COR-L47 (cell line): ENCODE measurements around the gene PCYT1A.

Experiments used
- DNase-seq: peaks from one replicate; lab custom pipeline; 2025; lab: John Stamatoyannopoulos, UW

PCYT1A gene

GRCh38 chr3:196237203-196237602 lies 50.3 kb downstream of the PCYT1A start:
- DNase-seq = no peak

- no peak for DNase-seq
These were observed 51.3 kb downstream of the PCYT1A start for GRCh38 chr3:196236223-196236622.

GRCh38 chr3:196235452-196236122 lies 51.9 kb downstream of the PCYT1A start:
- no peak for DNase-seq

- DNase-seq = no peak
These were observed 54.7 kb downstream of the PCYT1A start for GRCh38 chr3:196232882-196233251.

- no peak for DNase-seq
These were observed 55.2 kb downstream of the PCYT1A start for GRCh38 chr3:196232154-196232881.

- DNase-seq = no peak
These were observed 59.7 kb downstream of the PCYT1A start for GRCh38 chr3:196227629-196228493.

GRCh38 chr3:196227121-196227561 lies 60.4 kb downstream of the PCYT1A start:
- no peak for DNase-seq

- no peak for DNase-seq
These were observed 61.7 kb downstream of the PCYT1A start for GRCh38 chr3:196225763-196226364.

GRCh38 chr3:196225086-196225485 lies 62.4 kb downstream of the PCYT1A start:
- DNase-seq = no peak

- DNase-seq = no peak
These were observed 64.5 kb downstream of the PCYT1A start for GRCh38 chr3:196222876-196223595.

- DNase-seq = no peak
These were observed 66.5 kb downstream of the PCYT1A start for GRCh38 chr3:196220991-196221390.

GRCh38 chr3:196220587-196220986 lies 66.9 kb downstream of the PCYT1A start:
- DNase-seq = no peak

GRCh38 chr3:196219970-196220311 lies 67.6 kb downstream of the PCYT1A start:
- DNase-seq = no peak

- peak; percentile 95 for DNase-seq
These were observed 68.1 kb downstream of the PCYT1A start for GRCh38 chr3:196219194-196219969.

GRCh38 chr3:196218155-196218712 lies 69.3 kb downstream of the PCYT1A start:
- no peak for DNase-seq

- DNase-seq = no peak
These were observed 70.0 kb downstream of the PCYT1A start for GRCh38 chr3:196217307-196218154.

- DNase-seq = no peak
These were observed 70.8 kb downstream of the PCYT1A start for GRCh38 chr3:196216681-196217211.

GRCh38 chr3:196216089-196216564 lies 71.4 kb downstream of the PCYT1A start, which contains the start of gene SLC51A:
Gene SLC51A, plus strand, starts transcription at chr3:196216534. Its CDS starts 179 bp downstream, at chr3:196216713.
- DNase-seq = no peak

GRCh38 chr3:196215493-196216020 lies 72.0 kb downstream of the PCYT1A start:
- no peak for DNase-seq
